ENCODE measurements around the gene PRDM12. TPM values are rescaled to one million over a fixed set of nuclear protein-coding genes. Genes with fewer than 3 reads are reported as not detected.

The PRDM12 gene
- total and polyA plus RNA-seq, 12 donors, result 0.01 TPM; not detected in 11

GRCh38 chr9:130629443-130630070, 34.8 kb upstream of the PRDM12 start:
- Histone ChIP-seq H3K27ac (peak overlapping the region in 2 of 10 donors; percentile 4 to 36), H3K36me3 (peaks cover 0 to 100% (median 45%) of the 10 kb centered on the region in 9 donors), H3K4me1 (peaks cover 3 to 53% (median 35%) of the 10 kb centered on the region in 9 donors), H3K27me3 (no peaks in the 10 kb centered on the region), H3K9me3 (no peaks in the 10 kb centered on the region), H3K4me3 (no peak overlapping the region)
- ATAC-seq (peak in 7 of 8 donors; percentile 9 to 39 (median 25)), DNase-seq (peak in 1 of 2 donors; percentile 23)
- intact Hi-C loops (cut with DNase I), result loop anchor here in 4 of 10 donors (5.0 kb wide), 1 partner anchor 53 kb away; no protein-coding TSS in a partner anchor
- no peak for TF ChIP-seq CTCF (IDR thresholded peaks at IDR 0.05)
- WGBS, 2 donors, result 71 to 76% methylated on average over 13 of the region's 13 CpGs

GRCh38 chr9:130630071-130630450, 34.3 kb upstream of the PRDM12 start:
- intact Hi-C loops (cut with DNase I), result no loop called here
- DNase-seq (no peak), ATAC-seq (no peak)
- TF ChIP-seq CTCF (IDR thresholded peaks at IDR 0.05), result no peak
- H3K36me3 ChIP-seq, result peaks cover 0 to 100% (median 40%) of the 10 kb centered on the region in 9 donors
- H3K9me3 ChIP-seq, result no peaks in the 10 kb centered on the region
- H3K27ac ChIP-seq, result peak overlapping the region in 2 of 10 donors; percentile 28 to 41
- H3K27me3 ChIP-seq, result no peaks in the 10 kb centered on the region
- peaks cover 3 to 53% (median 35%) of the 10 kb centered on the region in 9 donors for H3K4me1 ChIP-seq
- 94 to 96% methylated on average over 4 of the region's 4 CpGs for WGBS, 2 donors
- no peak overlapping the region for H3K4me3 ChIP-seq

- peaks cover 0 to 100% (median 35%) of the 10 kb centered on the region in 9 donors for H3K36me3 ChIP-seq
- peak overlapping the region in 6 of 10 donors; percentile 18 to 65 (median 40) for H3K27ac ChIP-seq
- 66 to 75% methylated on average over 27 of the region's 27 CpGs for WGBS, 2 donors
- no peak for TF ChIP-seq CTCF (IDR thresholded peaks at IDR 0.05)
- H3K27me3 ChIP-seq, result no peaks in the 10 kb centered on the region
- DNase-seq (peak; percentile 77 to 79), ATAC-seq (peak; percentile 79 to 90 (median 86))
- intact Hi-C loops (cut with DNase I), result no loop called here
- no peak overlapping the region for H3K4me3 ChIP-seq
- peaks cover 3 to 53% (median 35%) of the 10 kb centered on the region in 9 donors for H3K4me1 ChIP-seq
- no peaks in the 10 kb centered on the region for H3K9me3 ChIP-seq
Observed at GRCh38 chr9:130630506-130631330, 33.7 kb upstream of the PRDM12 start.

- peak in 1 of 9 donors; percentile 15 for TF ChIP-seq CTCF (IDR thresholded peaks at IDR 0.05)
- H3K36me3 ChIP-seq, result peaks cover 0 to 100% (median 42%) of the 10 kb centered on the region in 9 donors
- DNase-seq (no peak), ATAC-seq (no peak)
- intact Hi-C loops (cut with DNase I), result no loop called here
- H3K27me3 ChIP-seq, result no peaks in the 10 kb centered on the region
- H3K4me1 ChIP-seq, result peaks cover 3 to 47% (median 30%) of the 10 kb centered on the region in 9 donors
- no peaks in the 10 kb centered on the region for H3K9me3 ChIP-seq
- peak overlapping the region in 4 of 10 donors; percentile 26 to 65 (median 37) for H3K27ac ChIP-seq
- 76 to 84% methylated on average over 22 of the region's 22 CpGs for WGBS, 2 donors
- no peak overlapping the region for H3K4me3 ChIP-seq
Observed at GRCh38 chr9:130631331-130632080, 32.9 kb upstream of the PRDM12 start.

Data from heart right ventricle (tissue), 16 donors.